HG03196 (cell line): ENCODE results near the gene LRRC19.
A peak's percentile ranks its signal among the peaks of the same experiment; 100 is the strongest.

Experiments
- ATAC-seq: cut with Tn5 transposase; IDR thresholded peaks from one replicate; pipeline ENCODE4 v1.9.1; 2021; ENCODE audit not compliant: unreplicated experiment

Gene LRRC19

DNA sequence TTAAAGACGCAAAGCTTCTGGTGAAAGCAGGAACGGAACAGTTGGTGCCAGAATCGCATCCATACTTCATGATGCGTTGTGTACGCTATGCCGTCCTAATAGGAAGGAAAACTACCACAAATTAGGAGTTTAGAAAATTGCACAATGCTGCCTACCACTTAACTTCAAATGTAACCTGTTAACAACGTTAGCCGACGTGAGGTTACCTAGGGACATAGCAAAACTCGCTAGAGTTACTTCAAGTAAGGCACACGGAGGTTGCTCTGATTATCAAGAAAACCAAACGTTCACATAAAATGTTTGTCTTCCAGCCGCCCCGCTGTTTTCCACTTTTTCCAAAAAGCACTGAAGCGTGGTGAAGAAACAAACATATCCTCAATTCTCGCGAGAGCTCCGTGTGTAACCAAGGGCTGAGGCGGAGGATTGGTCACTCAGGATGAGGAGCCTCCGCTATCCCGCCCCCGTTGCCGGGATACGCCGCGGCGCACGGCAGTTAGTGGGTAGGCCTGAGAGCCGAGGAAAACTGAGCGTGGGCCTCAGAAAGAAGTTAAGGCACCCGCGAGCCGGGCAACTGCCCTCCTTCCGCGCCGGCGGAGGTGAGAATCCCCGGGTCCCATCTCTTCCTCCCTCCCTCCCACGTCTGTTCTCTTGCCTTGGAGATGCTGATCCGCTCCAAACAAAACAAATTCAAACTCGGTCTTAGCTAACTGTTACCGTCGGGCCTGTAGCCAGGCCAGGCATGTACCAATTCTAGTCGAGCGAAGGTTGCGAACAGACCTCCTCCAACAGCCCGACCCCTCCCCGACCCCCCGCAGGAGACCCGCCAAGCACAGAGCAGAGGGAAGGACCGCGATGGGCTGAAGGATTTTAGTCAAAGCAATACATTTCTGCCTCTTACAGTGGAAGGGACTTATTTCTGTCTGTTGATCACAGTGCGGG lies 49.3 kb downstream of the LRRC19 start, which contains the start of gene IFT74:
TSS of gene IFT74 (plus strand) at position 492 of the 939 bp plus-strand sequence. CDS start 5,556 bp downstream, outside the sequence.
- peak; percentile 100 for ATAC-seq

DNA sequence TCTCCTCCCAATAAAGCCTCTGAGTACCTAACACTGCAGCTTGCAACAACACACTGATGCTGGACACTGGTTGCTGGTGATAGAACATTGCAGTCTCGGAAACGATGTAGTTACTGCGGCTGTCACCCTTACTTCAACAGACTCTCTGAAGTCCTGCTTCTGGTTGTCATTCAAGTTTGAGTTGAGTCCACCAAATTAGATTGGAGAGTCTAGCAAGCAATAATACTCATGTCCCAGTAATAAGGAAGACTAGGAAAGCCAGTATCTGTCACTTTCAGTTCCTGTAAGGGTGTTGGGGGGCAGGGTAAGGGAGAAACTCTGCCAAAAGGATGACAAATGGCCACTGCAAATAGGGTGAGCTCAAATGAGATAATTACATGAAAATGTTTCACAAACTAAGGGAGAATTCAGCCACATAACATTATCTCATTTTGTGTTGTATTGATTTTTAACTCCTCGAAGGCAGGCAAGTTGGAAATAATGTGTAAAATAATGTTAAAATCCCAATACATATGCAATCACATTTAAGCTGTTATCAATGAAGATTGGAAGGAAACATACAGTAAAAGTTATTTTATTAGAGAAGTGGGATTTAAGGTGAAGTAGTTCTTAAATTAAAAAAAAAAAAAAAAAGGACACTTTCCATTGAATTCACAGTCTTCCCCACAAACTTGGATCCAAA lies 50.1 kb downstream of the LRRC19 start:
- ATAC-seq, result no peak

DNA sequence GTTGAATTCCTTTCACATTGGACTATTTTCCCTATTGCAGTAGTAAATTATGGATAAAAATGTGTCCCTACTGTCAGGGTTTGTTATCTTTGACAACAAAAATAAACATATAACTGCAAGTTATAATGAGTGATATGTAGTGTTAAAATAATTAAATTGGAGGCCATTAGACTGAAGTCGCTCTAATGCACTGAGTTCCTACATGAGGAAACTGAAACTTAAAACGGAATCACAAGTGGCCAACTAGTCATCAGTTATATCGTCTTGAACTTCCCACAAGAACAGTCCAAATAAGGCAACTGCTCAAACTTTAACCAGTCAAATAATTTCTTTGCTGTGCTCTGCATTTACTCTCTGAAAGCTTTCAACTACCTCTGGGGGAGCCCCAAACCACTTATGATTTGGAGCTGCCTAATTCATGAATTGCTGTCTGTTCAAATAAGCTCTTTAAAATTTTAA lies 51.4 kb downstream of the LRRC19 start:
- no peak for ATAC-seq

DNA sequence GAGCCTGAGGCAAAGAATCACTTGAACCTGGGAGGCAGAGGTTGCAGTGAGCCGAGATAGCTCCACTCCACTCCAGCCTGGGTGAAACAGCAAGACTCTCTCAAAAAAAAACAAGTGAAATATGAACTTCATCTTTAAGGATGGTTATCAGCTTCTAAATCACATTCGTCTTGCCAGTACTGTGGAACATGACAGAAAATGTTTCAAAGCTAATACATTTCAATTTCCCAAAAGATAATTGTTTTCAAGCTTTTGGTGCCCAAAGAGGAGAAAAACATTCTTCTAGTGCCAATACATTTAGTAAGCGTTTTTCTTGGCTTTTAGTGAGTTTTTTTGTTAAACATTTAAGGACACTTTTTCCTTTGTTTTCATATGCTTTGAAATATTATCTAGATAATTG lies 53.7 kb downstream of the LRRC19 start:
- ATAC-seq, result no peak

DNA sequence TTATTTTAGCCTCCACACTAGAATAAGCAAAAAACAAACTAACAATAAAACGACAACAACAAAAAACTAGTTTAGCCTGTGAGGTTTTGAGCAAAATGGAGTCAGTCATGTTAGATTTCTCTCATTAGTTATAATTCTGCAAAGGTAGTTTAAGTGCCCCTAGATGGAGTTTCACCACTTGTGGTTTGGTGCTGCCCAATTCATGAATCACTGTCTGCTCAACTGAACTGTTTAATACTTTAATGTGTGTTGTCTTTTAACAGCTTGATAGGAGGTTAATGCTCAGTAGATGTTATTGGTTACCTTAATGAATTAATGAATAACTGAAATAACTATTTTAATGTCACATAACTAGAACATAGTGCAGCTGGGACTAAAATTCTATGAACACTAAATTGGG lies 55.0 kb downstream of the LRRC19 start:
- ATAC-seq, result no peak

DNA sequence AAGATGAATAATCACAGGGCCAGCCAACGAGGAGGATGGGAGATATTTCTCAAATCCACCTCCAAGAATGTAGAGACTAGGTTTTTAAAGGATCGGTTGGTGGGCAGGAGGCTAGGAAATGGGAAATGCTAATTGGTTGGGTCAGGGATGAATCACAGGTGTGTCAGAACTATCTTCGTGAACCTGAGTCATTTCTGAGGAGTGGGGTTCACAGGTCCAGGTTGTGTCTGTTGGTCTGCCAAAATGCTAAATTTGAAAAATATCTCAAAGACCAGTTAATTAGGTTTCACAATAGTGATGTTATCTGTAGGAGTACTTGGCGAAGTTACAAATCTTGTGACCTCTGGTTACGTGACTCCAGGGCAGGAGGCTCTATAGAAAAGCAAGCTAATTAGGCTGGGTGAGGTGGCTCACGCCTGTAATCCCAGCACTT lies 55.8 kb downstream of the LRRC19 start:
- no peak for ATAC-seq

DNA sequence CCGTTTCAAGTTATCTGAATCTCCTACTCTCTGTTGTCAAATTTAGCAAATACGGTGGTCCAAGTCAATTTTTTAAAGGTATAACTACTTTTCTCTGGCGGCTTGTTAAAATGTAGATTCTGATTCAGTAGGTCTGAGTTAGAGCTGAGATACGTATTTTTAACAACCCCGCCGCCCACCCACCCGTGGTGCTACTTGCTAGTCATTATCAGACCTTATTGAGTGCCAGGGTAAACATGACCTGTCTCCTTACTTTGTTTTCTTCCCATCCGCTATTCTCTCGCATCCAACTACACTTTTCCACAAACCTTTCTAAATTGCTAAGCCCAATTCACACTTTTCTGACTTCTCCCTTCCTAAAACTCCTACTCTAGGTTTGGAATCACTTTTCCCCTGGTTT lies 57.7 kb downstream of the LRRC19 start:
- no peak for ATAC-seq

DNA sequence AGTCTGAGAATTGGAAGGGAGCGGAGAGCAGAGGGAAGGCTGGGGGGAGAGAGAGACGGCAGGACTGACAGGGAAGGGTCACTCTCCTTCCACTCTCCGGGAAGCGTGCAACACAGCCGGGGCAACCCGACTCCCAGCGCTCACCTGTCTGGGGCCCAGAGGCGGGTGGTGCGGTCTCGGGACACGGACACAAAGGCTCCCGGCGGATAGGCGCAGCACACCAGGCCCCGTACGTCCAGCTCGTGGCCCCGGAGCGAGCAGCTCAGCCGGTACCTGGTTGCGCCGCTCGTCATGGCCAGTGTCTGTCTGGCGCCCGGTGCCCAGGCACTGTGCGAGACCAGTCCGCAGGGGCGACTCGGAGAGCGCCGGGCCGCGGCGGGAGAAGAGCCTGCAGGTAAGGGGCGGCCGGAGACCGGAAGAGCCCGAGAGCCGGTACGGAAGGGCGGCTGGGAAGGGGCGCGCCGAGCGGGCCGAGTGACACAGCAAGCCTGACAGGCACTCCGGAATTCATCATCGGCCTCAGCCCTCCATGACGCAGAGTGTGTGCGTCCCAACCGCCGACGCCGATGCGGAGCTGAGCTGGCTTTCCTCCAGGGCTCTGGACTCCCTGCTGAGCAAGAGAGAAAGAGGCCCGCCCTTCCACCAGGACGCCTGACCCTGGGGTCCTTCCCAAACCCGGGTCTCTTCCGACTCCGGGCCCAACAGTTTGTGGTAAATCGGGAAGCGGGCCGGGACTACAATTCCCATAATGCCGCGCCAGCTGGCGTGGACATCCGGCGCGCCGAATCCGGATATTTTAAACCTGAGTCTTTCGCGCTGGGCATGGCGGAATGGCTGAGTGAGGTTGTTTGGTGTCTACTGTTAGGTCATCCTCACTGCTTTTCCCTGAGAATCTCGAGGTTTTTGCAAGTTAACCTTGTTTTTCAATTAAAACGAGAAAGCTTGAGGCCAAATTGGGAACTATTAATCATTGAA lies 58.4 kb downstream of the LRRC19 start, which contains the start of gene PLAA:
TSS of gene PLAA (minus strand) at position 490 of the 975 bp plus-strand sequence. CDS start at position 293, 197 bp downstream.
- ATAC-seq, result peak; percentile 98

DNA sequence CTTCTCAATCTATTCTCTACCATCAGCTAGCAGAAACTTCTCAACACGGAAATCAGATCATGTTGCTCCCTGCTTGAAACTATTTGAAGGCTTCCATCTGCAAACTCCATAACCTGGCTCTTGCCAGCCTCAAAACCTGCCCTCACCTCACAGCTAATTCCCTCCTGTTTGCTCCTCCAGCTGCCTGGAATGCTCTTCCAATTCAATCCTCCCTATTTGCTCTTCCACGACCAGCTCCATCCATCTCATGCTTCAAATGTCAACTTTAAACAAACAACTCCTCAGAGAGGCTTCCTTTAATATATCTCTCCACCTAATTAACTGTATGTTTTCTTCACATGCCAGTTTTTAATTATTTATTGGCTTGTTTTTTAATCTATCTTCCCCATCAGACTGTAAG lies 59.9 kb downstream of the LRRC19 start:
- no peak for ATAC-seq
